Neural cell (in vitro differentiated cells): ENCODE data around the gene PCDHB2. TPM values are rescaled to one million over a fixed set of nuclear protein-coding genes. Genes with fewer than 3 reads are reported as not detected.

Source experiments
- H2AFZ ChIP-seq: fragments of 200-600, 300-800 bp; sonication (generic), shearing (Covaris generic); 2 replicates; pipeline ENCODE4 v1.6.0; 2014; ENCODE audit warnings: low read depth, mild to moderate bottlenecking, antibody characterized with exemption, low read length, moderate library complexity
- H3F3A ChIP-seq: fragments of 200-600 bp; shearing (Covaris generic); 2 replicates; pipeline ENCODE4 v1.6.1; 2016; ENCODE audit warnings: mild to moderate bottlenecking, moderate library complexity, mixed read lengths, antibody characterized with exemption, low read length; ENCODE audit not compliant: insufficient read depth, poor library complexity, severe bottlenecking
- H3K27ac ChIP-seq: fragments of 200-600, 300-800 bp; sonication (generic), shearing (Covaris generic); 2 replicates; pipeline ENCODE4 v1.5.1; 2014; ENCODE audit warnings: mild to moderate bottlenecking, low read length, moderate library complexity
- H3K27me3 ChIP-seq: fragments of 300-800, 200-600 bp; sonication (generic), shearing (Covaris generic); 2 replicates; pipeline ENCODE4 v1.6.0; 2014; ENCODE audit warnings: mild to moderate bottlenecking, low read depth, low read length, moderate library complexity; ENCODE audit not compliant: insufficient read depth
- H3K36me3 ChIP-seq: fragments of 300-800, 200-600 bp; sonication (generic), shearing (Covaris generic); 2 replicates; pipeline ENCODE4 v1.5.1; 2014; ENCODE audit warnings: mild to moderate bottlenecking, antibody characterized with exemption, low read length, moderate library complexity; ENCODE audit not compliant: insufficient read depth
- H3K4me2 ChIP-seq: fragments of 300-800, 200-600 bp; sonication (generic), shearing (Covaris generic); 2 replicates; pipeline ENCODE4 v1.6.0; 2014; ENCODE audit warnings: mild to moderate bottlenecking, low read length
- H3K4me3 ChIP-seq: fragments of 300-800, 200-600 bp; sonication (generic), shearing (Covaris generic); 2 replicates; pipeline ENCODE4 v1.5.1; 2014; ENCODE audit warnings: mild to moderate bottlenecking, low read length, moderate library complexity
- H3K79me2 ChIP-seq: fragments of 200-600 bp; shearing (Covaris generic); replicated peaks from 2 replicates; pipeline ENCODE4 v1.6.0; 2014; ENCODE audit warnings: mild to moderate bottlenecking, low read length, moderate library complexity; ENCODE audit not compliant: insufficient read depth
- H3K9ac ChIP-seq: fragments of 300-800, 200-600 bp; sonication (generic), shearing (Covaris generic); 2 replicates; pipeline ENCODE4 v1.6.1; 2016; ENCODE audit warnings: mild to moderate bottlenecking, low read length, mixed read lengths
- H3K9me2 ChIP-seq: fragments of 200-600 bp; shearing (Covaris generic); 2 replicates; pipeline ENCODE4 v1.6.1; 2016; ENCODE audit warnings: mild to moderate bottlenecking, low read length, mixed read lengths; ENCODE audit not compliant: insufficient read depth
- H3K9me3 ChIP-seq: fragments of 200-600, 300-800 bp; sonication (generic), shearing (Covaris generic); 2 replicates; pipeline ENCODE4 v1.6.1; 2016; ENCODE audit warnings: mild to moderate bottlenecking, mixed run types, low read length, moderate library complexity, mixed read lengths
- H4K20me1 ChIP-seq: fragments of 200-600 bp; shearing (Covaris generic); 2 replicates; pipeline ENCODE4 v1.6.1; 2016; ENCODE audit warnings: mild to moderate bottlenecking, mixed run types; ENCODE audit not compliant: insufficient read depth
- EP300 ChIP-seq: fragments of 450-650 bp; conservative IDR thresholded peaks from 2 replicates; pipeline ENCODE4 v1.6.1; 2014; ENCODE audit warnings: antibody characterized with exemption, mild to moderate bottlenecking, moderate library complexity; ENCODE audit not compliant: poor library complexity, severe bottlenecking
- EZH2 ChIP-seq: fragments of 200-600, 300-800 bp; shearing (Covaris generic), sonication (generic); IDR thresholded peaks from 2 replicates; pipeline ENCODE4 v1.6.1; 2014; ENCODE audit warnings: antibody characterized with exemption, low read length, borderline replicate concordance, mild to moderate bottlenecking; ENCODE audit not compliant: insufficient read depth, poor library complexity, severe bottlenecking
- MXI1 ChIP-seq: fragments of 450-650 bp; conservative IDR thresholded peaks from 2 replicates; pipeline ENCODE4 v1.6.1; 2014; ENCODE audit warnings: antibody characterized with exemption, mild to moderate bottlenecking; ENCODE audit not compliant: poor library complexity, severe bottlenecking
- POLR2AphosphoS5 ChIP-seq: IDR thresholded peaks from 2 replicates; pipeline ENCODE4 v1.6.1; 2012
- RAD21 ChIP-seq: fragments of 450-650 bp; conservative IDR thresholded peaks from 2 replicates; pipeline ENCODE4 v1.6.1; 2014; ENCODE audit warnings: antibody characterized with exemption, mild to moderate bottlenecking, moderate library complexity
- SMC3 ChIP-seq: fragments of 450-650 bp; conservative IDR thresholded peaks from 2 replicates; pipeline ENCODE4 v1.6.1; 2014; ENCODE audit warnings: antibody characterized with exemption, mild to moderate bottlenecking, moderate library complexity; ENCODE audit not compliant: poor library complexity
- TAF1 ChIP-seq: IDR thresholded peaks from 2 replicates; pipeline ENCODE4 v1.6.1; 2012; ENCODE audit warnings: low read depth
- polyA plus RNA-seq: library from polyadenylated mRNA; depleted of rRNA; stranded (reverse); fragments of >200 nt; gene quantifications from 2 replicates; pipeline ENCODE4 v1.2.3, GENCODE V29; 2014
- TF ChIP-seq, protein P1 (sequence below): IDR thresholded peaks from 2 replicates; pipeline ENCODE4 v1.6.1; 2012; ENCODE audit warnings: borderline replicate concordance
- TF ChIP-seq, protein P2 (sequence below): fragments of 450-650 bp; IDR thresholded peaks from 2 replicates; pipeline ENCODE4 v1.5.1; 2014; ENCODE audit warnings: antibody characterized with exemption, mild to moderate bottlenecking, moderate library complexity; ENCODE audit not compliant: poor library complexity, severe bottlenecking

Gene PCDHB2
- polyA plus RNA-seq, 1 donor from 2014 or later = 103 TPM

DNA sequence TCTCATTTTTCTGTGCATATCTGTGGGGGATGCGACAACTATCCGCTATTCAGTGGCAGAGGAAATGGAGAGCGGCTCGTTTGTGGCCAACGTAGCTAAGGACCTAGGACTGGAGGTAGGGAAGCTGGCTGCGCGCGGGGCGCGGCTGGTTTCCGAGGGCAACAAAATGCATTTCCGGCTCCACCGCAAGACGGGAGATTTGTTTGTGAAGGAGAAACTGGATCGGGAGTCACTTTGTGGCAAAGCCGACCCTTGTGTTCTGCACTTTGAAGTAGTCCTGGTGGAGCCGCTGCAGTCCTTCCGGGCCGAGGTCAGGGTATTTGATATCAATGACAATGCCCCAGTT is 42.9 kb upstream of the PCDHB2 start:
- no peak overlapping the region for H3K9ac ChIP-seq
- H3K9me2 ChIP-seq = no peaks in the 10 kb centered on the region
- peak overlapping the region; percentile 58 for H3K4me3 ChIP-seq
- H3K36me3 ChIP-seq = no peaks in the 10 kb centered on the region
- TF ChIP-seq RAD21 (no peak), SMC3 (no peak), MXI1 (no peak), EZH2 (no peak), TAF1 (no peak), EP300 (no peak), POLR2AphosphoS5 (no peak)
- TF ChIP-seq, protein P1, sequence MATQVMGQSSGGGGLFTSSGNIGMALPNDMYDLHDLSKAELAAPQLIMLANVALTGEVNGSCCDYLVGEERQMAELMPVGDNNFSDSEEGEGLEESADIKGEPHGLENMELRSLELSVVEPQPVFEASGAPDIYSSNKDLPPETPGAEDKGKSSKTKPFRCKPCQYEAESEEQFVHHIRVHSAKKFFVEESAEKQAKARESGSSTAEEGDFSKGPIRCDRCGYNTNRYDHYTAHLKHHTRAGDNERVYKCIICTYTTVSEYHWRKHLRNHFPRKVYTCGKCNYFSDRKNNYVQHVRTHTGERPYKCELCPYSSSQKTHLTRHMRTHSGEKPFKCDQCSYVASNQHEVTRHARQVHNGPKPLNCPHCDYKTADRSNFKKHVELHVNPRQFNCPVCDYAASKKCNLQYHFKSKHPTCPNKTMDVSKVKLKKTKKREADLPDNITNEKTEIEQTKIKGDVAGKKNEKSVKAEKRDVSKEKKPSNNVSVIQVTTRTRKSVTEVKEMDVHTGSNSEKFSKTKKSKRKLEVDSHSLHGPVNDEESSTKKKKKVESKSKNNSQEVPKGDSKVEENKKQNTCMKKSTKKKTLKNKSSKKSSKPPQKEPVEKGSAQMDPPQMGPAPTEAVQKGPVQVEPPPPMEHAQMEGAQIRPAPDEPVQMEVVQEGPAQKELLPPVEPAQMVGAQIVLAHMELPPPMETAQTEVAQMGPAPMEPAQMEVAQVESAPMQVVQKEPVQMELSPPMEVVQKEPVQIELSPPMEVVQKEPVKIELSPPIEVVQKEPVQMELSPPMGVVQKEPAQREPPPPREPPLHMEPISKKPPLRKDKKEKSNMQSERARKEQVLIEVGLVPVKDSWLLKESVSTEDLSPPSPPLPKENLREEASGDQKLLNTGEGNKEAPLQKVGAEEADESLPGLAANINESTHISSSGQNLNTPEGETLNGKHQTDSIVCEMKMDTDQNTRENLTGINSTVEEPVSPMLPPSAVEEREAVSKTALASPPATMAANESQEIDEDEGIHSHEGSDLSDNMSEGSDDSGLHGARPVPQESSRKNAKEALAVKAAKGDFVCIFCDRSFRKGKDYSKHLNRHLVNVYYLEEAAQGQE = no peak
- TF ChIP-seq, protein P2, sequence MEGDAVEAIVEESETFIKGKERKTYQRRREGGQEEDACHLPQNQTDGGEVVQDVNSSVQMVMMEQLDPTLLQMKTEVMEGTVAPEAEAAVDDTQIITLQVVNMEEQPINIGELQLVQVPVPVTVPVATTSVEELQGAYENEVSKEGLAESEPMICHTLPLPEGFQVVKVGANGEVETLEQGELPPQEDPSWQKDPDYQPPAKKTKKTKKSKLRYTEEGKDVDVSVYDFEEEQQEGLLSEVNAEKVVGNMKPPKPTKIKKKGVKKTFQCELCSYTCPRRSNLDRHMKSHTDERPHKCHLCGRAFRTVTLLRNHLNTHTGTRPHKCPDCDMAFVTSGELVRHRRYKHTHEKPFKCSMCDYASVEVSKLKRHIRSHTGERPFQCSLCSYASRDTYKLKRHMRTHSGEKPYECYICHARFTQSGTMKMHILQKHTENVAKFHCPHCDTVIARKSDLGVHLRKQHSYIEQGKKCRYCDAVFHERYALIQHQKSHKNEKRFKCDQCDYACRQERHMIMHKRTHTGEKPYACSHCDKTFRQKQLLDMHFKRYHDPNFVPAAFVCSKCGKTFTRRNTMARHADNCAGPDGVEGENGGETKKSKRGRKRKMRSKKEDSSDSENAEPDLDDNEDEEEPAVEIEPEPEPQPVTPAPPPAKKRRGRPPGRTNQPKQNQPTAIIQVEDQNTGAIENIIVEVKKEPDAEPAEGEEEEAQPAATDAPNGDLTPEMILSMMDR = no peak
- H3K27me3 ChIP-seq = no peaks in the 10 kb centered on the region
- H3K27ac ChIP-seq = no peak overlapping the region
- H3K79me2 ChIP-seq = no peaks in the 10 kb centered on the region
- no peak overlapping the region for H2AFZ ChIP-seq
- no peaks in the 10 kb centered on the region for H3F3A ChIP-seq
- H3K9me3 ChIP-seq = no peaks in the 10 kb centered on the region
- no peak overlapping the region for H3K4me2 ChIP-seq
- H4K20me1 ChIP-seq = no peaks in the 10 kb centered on the region

DNA sequence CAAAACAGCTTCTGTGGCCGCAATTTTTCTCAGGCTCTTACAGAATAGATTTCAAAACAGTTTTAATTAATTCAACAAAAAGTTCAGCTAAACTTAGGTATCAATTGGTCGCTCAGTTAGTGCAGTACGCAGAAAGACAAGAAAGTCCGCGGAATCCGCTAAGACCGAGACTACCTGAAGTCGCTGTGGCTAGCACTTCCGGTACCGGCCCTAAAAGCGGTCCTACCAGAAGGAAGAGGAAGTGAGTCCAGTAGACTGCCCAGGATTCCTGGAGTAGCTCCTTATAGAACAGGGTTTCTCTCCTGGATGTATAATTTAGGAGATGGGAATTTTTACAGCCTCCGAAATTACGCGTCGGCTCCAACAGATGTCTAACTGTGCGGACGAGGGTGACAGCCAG is 16.6 kb upstream of the PCDHB2 start:
- peaks cover 4% of the 10 kb centered on the region for H3K9me3 ChIP-seq
- no peak overlapping the region for H3K9ac ChIP-seq
- no peaks in the 10 kb centered on the region for H3K27me3 ChIP-seq
- no peaks in the 10 kb centered on the region for H3F3A ChIP-seq
- H3K27ac ChIP-seq = no peak overlapping the region
- H4K20me1 ChIP-seq = no peaks in the 10 kb centered on the region
- H2AFZ ChIP-seq = no peak overlapping the region
- H3K4me3 ChIP-seq = no peak overlapping the region
- no peaks in the 10 kb centered on the region for H3K79me2 ChIP-seq
- no peak overlapping the region for H3K4me2 ChIP-seq
- TF ChIP-seq TAF1 = no peak
- TF ChIP-seq SMC3 = no peak
- TF ChIP-seq, protein P2 = no peak
- TF ChIP-seq EZH2 = no peak
- TF ChIP-seq MXI1 = no peak
- H3K9me2 ChIP-seq = no peaks in the 10 kb centered on the region
- H3K36me3 ChIP-seq = no peaks in the 10 kb centered on the region
